GM12878 (cell line): ENCODE data around the gene HTD2. TPM values are rescaled to one million over a fixed set of nuclear protein-coding genes. Genes with fewer than 3 reads are reported as not detected.
A peak's percentile ranks its signal among the peaks of the same experiment; 100 is the strongest.

Experiments
- BRCA1 ChIP-seq: IDR thresholded peaks from 2 replicates; pipeline ENCODE4 v1.6.1; 2011; ENCODE audit warnings: low read depth, low read length, improper control_type of control experiment
- MXI1 ChIP-seq: fragments of 150-350 bp; IDR thresholded peaks from 2 replicates; pipeline ENCODE4 v1.6.1; 2011; ENCODE audit warnings: low read depth, mild to moderate bottlenecking, inconsistent platforms, low read length, improper control_type of control experiment
- NFIC ChIP-seq: IDR thresholded peaks from 2 replicates; pipeline ENCODE4 v1.6.1; 2012; ENCODE audit warnings: low read depth, mild to moderate bottlenecking, inconsistent platforms, low read length, moderate library complexity
- NR2C1 ChIP-seq: fragments of 450-650 bp; IDR thresholded peaks from 2 replicates; pipeline ENCODE4 v1.6.1; 2017; ENCODE audit warnings: antibody characterized with exemption, mild to moderate bottlenecking, moderate library complexity
- ZNF217 ChIP-seq: fragments of 450-650 bp; IDR thresholded peaks from 2 replicates; pipeline ENCODE4 v1.6.1; 2017; ENCODE audit warnings: antibody characterized with exemption, mild to moderate bottlenecking
- polyA plus RNA-seq, 11 experiments: library from polyadenylated mRNA; depleted of rRNA in 4 of 11; unstranded in 6 of 11; stranded (reverse) in 5 of 11; fragments of >200 nt; fragmentation: Nextera tagmentation in 4 of 11; fragmentation: Illumina TruSeq in 1 of 11; extraction: Ambion mirVana in 4 of 11; extraction: Trizol in 1 of 11; gene quantifications; 1 replicate in 1 of 11; 2 replicates in 10 of 11; pipeline versions ENCODE4 v1.2.1 to v1.2.3, GENCODE V29; 2011 to 2016; ENCODE audit warnings: inconsistent platforms in 2 of 11, missing spikeins in 2 of 11, low read depth in 1 of 11
- total RNA-seq, 4 experiments: library from RNA; depleted of rRNA in 3 of 4; stranded (reverse); fragments of >200 nt in 3 of 4; fragmentation: Illumina TruSeq in 1 of 4; extraction: Trizol in 1 of 4; gene quantifications; 2 replicates each; pipeline versions ENCODE4 v1.2.1 to v1.2.3, GENCODE V29; 2013 to 2021
- TF ChIP-seq, protein P1 (sequence below): IDR thresholded peaks from 2 replicates; pipeline ENCODE4 v1.6.1; 2012; ENCODE audit warnings: mild to moderate bottlenecking, low read depth, low read length
- TF ChIP-seq, protein P2 (sequence below): fragments of 450-650 bp; IDR thresholded peaks from 2 replicates; pipeline ENCODE4 v1.6.1; 2018; ENCODE audit warnings: borderline replicate concordance, mild to moderate bottlenecking; ENCODE audit not compliant: partially characterized antibody
- TF ChIP-seq, protein P3 (sequence below): fragments of 450-650 bp; IDR thresholded peaks from 2 replicates; pipeline ENCODE4 v1.6.1; 2017; ENCODE audit warnings: mild to moderate bottlenecking, moderate library complexity
- TF ChIP-seq, protein P4 (sequence below): IDR thresholded peaks from 2 replicates; pipeline ENCODE4 v1.6.1; 2011; ENCODE audit warnings: low read depth, low read length, improper control_type of control experiment, borderline replicate concordance
- TF ChIP-seq, protein P5 (sequence below): IDR thresholded peaks from 2 replicates; pipeline ENCODE4 v1.6.1; 2012; ENCODE audit warnings: improper control_type of control experiment, low read depth, low read length; ENCODE audit not compliant: insufficient replicate concordance

The HTD2 gene
- total and polyA plus RNA-seq, 10 of the 15 experiments (the other 5 are each of a cell fraction or from before 2014, with no cell fraction given), result 5.9 to 24.7 (median 9.5) TPM

DNA sequence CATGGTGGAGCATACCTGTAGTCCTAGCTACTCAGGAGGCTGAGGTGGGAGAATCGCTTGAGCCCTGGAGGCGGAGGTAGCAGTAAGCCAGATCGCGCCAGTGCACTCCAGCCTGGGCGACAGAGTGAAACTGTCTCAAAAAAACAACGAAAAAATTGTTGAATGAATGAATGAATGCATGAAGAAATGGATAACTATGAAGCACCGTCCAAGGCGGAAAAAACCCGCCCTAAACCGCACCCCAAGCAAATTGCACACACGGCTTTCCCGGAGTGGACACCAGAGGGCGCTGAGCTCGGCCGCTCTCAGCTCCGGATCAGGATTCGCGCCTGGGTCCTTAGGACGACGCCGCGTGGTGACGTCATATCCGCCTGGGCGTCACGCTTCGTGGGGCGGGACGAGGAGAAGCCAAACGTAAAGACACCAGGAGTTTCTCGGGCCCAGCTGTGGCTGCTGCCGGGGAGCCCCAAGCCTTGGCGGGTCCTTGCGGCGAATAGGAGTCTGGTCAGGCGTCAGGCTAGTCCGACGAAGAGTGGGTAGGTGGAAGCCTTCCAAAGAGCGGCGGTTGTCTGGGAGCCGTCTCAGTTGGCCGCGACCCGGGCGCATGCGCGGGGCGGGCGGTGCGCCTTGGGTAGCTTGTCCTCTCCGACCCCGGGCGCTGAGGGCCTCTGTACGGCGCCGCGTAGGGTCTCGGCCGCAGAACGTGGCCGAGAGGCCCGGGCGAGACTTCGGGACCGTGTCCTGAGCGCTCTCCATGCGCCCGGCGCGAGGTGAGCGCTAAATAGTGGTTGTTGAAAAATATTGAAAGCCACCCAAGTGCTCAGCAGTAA lies at the start of gene HTD2, which contains the start of gene RPP14 (continued):
- TF ChIP-seq, protein P1, sequence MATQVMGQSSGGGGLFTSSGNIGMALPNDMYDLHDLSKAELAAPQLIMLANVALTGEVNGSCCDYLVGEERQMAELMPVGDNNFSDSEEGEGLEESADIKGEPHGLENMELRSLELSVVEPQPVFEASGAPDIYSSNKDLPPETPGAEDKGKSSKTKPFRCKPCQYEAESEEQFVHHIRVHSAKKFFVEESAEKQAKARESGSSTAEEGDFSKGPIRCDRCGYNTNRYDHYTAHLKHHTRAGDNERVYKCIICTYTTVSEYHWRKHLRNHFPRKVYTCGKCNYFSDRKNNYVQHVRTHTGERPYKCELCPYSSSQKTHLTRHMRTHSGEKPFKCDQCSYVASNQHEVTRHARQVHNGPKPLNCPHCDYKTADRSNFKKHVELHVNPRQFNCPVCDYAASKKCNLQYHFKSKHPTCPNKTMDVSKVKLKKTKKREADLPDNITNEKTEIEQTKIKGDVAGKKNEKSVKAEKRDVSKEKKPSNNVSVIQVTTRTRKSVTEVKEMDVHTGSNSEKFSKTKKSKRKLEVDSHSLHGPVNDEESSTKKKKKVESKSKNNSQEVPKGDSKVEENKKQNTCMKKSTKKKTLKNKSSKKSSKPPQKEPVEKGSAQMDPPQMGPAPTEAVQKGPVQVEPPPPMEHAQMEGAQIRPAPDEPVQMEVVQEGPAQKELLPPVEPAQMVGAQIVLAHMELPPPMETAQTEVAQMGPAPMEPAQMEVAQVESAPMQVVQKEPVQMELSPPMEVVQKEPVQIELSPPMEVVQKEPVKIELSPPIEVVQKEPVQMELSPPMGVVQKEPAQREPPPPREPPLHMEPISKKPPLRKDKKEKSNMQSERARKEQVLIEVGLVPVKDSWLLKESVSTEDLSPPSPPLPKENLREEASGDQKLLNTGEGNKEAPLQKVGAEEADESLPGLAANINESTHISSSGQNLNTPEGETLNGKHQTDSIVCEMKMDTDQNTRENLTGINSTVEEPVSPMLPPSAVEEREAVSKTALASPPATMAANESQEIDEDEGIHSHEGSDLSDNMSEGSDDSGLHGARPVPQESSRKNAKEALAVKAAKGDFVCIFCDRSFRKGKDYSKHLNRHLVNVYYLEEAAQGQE, result no peak
- TF ChIP-seq, protein P2, sequence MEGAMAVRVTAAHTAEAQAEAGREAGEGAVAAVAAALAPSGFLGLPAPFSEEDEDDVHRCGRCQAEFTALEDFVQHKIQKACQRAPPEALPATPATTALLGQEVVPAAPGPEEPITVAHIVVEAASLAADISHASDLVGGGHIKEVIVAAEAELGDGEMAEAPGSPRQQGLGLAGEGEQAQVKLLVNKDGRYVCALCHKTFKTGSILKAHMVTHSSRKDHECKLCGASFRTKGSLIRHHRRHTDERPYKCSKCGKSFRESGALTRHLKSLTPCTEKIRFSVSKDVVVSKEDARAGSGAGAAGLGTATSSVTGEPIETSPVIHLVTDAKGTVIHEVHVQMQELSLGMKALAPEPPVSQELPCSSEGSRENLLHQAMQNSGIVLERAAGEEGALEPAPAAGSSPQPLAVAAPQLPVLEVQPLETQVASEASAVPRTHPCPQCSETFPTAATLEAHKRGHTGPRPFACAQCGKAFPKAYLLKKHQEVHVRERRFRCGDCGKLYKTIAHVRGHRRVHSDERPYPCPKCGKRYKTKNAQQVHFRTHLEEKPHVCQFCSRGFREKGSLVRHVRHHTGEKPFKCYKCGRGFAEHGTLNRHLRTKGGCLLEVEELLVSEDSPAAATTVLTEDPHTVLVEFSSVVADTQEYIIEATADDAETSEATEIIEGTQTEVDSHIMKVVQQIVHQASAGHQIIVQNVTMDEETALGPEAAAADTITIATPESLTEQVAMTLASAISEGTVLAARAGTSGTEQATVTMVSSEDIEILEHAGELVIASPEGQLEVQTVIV, result peak; percentile 81
- TF ChIP-seq NFIC (no peak), ZNF217 (peak; percentile 48; the same call in 1 of the 2 replicates), NR2C1 (peak; percentile 43; the same call in 1 of the 2 replicates), BRCA1 (no peak), MXI1 (peak; percentile 30)
- TF ChIP-seq, protein P3, sequence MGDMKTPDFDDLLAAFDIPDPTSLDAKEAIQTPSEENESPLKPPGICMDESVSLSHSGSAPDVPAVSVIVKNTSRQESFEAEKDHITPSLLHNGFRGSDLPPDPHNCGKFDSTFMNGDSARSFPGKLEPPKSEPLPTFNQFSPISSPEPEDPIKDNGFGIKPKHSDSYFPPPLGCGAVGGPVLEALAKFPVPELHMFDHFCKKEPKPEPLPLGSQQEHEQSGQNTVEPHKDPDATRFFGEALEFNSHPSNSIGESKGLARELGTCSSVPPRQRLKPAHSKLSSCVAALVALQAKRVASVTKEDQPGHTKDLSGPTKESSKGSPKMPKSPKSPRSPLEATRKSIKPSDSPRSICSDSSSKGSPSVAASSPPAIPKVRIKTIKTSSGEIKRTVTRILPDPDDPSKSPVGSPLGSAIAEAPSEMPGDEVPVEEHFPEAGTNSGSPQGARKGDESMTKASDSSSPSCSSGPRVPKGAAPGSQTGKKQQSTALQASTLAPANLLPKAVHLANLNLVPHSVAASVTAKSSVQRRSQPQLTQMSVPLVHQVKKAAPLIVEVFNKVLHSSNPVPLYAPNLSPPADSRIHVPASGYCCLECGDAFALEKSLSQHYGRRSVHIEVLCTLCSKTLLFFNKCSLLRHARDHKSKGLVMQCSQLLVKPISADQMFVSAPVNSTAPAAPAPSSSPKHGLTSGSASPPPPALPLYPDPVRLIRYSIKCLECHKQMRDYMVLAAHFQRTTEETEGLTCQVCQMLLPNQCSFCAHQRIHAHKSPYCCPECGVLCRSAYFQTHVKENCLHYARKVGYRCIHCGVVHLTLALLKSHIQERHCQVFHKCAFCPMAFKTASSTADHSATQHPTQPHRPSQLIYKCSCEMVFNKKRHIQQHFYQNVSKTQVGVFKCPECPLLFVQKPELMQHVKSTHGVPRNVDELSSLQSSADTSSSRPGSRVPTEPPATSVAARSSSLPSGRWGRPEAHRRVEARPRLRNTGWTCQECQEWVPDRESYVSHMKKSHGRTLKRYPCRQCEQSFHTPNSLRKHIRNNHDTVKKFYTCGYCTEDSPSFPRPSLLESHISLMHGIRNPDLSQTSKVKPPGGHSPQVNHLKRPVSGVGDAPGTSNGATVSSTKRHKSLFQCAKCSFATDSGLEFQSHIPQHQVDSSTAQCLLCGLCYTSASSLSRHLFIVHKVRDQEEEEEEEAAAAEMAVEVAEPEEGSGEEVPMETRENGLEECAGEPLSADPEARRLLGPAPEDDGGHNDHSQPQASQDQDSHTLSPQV, result peak; percentile 81
- TF ChIP-seq, protein P4, sequence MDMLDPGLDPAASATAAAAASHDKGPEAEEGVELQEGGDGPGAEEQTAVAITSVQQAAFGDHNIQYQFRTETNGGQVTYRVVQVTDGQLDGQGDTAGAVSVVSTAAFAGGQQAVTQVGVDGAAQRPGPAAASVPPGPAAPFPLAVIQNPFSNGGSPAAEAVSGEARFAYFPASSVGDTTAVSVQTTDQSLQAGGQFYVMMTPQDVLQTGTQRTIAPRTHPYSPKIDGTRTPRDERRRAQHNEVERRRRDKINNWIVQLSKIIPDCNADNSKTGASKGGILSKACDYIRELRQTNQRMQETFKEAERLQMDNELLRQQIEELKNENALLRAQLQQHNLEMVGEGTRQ, result no peak
- TF ChIP-seq, protein P5, sequence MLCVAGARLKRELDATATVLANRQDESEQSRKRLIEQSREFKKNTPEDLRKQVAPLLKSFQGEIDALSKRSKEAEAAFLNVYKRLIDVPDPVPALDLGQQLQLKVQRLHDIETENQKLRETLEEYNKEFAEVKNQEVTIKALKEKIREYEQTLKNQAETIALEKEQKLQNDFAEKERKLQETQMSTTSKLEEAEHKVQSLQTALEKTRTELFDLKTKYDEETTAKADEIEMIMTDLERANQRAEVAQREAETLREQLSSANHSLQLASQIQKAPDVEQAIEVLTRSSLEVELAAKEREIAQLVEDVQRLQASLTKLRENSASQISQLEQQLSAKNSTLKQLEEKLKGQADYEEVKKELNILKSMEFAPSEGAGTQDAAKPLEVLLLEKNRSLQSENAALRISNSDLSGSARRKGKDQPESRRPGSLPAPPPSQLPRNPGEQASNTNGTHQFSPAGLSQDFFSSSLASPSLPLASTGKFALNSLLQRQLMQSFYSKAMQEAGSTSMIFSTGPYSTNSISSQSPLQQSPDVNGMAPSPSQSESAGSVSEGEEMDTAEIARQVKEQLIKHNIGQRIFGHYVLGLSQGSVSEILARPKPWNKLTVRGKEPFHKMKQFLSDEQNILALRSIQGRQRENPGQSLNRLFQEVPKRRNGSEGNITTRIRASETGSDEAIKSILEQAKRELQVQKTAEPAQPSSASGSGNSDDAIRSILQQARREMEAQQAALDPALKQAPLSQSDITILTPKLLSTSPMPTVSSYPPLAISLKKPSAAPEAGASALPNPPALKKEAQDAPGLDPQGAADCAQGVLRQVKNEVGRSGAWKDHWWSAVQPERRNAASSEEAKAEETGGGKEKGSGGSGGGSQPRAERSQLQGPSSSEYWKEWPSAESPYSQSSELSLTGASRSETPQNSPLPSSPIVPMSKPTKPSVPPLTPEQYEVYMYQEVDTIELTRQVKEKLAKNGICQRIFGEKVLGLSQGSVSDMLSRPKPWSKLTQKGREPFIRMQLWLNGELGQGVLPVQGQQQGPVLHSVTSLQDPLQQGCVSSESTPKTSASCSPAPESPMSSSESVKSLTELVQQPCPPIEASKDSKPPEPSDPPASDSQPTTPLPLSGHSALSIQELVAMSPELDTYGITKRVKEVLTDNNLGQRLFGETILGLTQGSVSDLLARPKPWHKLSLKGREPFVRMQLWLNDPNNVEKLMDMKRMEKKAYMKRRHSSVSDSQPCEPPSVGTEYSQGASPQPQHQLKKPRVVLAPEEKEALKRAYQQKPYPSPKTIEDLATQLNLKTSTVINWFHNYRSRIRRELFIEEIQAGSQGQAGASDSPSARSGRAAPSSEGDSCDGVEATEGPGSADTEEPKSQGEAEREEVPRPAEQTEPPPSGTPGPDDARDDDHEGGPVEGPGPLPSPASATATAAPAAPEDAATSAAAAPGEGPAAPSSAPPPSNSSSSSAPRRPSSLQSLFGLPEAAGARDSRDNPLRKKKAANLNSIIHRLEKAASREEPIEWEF, result no peak
